Thoracic aorta (tissue), 2 donors: ENCODE measurements around the gene LZTR1. TPM values are rescaled to one million over a fixed set of nuclear protein-coding genes. Genes with fewer than 3 reads are reported as not detected.

Experiments
- ATAC-seq: fragments of 150-250 bp; one replicate; pipeline ENCODE4 v1.8.0; 2017; ENCODE audit warnings: low read depth; ENCODE audit not compliant: insufficient number of reproducible peaks, low FRiP score
- DNase-seq: peaks from one replicate; pipeline ENCODE4 v3.0.0-alpha.2; 2020; ENCODE audit warnings: low spot score
- H3K27ac ChIP-seq, 2 donors: fragments of 200-600 bp; sonication (generic); 1 replicate in 1 of 2; 2 replicates in 1 of 2; pipeline ENCODE4 v1.5.1; 2016; ENCODE audit warnings: mild to moderate bottlenecking in 2 of 2, moderate library complexity in 2 of 2
- H3K27me3 ChIP-seq: fragments of 200-600 bp; sonication (generic); replicated peaks from 2 replicates; pipeline ENCODE4 v1.6.0; 2016; ENCODE audit warnings: mild to moderate bottlenecking; ENCODE audit not compliant: insufficient read depth
- H3K36me3 ChIP-seq: fragments of 200-600 bp; sonication (generic); one replicate; pipeline ENCODE4 v1.5.1; 2016
- H3K4me1 ChIP-seq, 2 donors: fragments of 200-600 bp; sonication (generic); 1 replicate in 1 of 2; 2 replicates in 1 of 2; pipeline versions ENCODE4 v1.5.1 to v1.6.0; 2016; ENCODE audit warnings: low read depth in 2 of 2, mild to moderate bottlenecking in 1 of 2; ENCODE audit not compliant: control insufficient read depth in 1 of 2
- H3K4me3 ChIP-seq: fragments of 200-600 bp; sonication (generic); 2 replicates; pipeline ENCODE4 v1.5.1; 2016; ENCODE audit warnings: mild to moderate bottlenecking
- H3K9me3 ChIP-seq: fragments of 200-600 bp; sonication (generic); 2 replicates; pipeline ENCODE4 v1.5.1; 2016
- CTCF ChIP-seq: fragments of 200-600 bp; sonication (generic); IDR thresholded peaks from one replicate; pipeline ENCODE4 v1.5.1; 2019; ENCODE audit warnings: antibody characterized with exemption
- total RNA-seq, 2 donors: library from RNA; depleted of rRNA; stranded (reverse); fragments of >200 nt; gene quantifications; one replicate each; pipeline versions ENCODE4 v1.1.0 to v1.2.3, GENCODE V29; 2016

LZTR1 gene
- total RNA-seq, 2 donors from 2014 or later: 96.2 to 105 TPM

GRCh38 chr22:20988573-20989322 lies 6.7 kb downstream of the LZTR1 start:
- no peak for DNase-seq

GRCh38 chr22:20989323-20990138 lies 7.4 kb downstream of the LZTR1 start:
- ATAC-seq (no peak), DNase-seq (no peak)
- Histone ChIP-seq H3K27me3 (no peaks in the 10 kb centered on the region), H3K4me3 (no peak overlapping the region), H3K27ac (no peak overlapping the region), H3K36me3 (peaks cover 33% of the 10 kb centered on the region), H3K9me3 (no peaks in the 10 kb centered on the region), H3K4me1 (no peaks in the 10 kb centered on the region)
- no peak for TF ChIP-seq CTCF

More at GRCh38 chr22:20988573-20989322, 6.7 kb downstream of the LZTR1 start:
- ATAC-seq: no peak
- peaks cover 28% of the 10 kb centered on the region for H3K36me3 ChIP-seq
- peaks cover 0 to 1% of the 10 kb centered on the region in 2 donors for H3K4me1 ChIP-seq
- no peak overlapping the region for H3K4me3 ChIP-seq
- no peak for TF ChIP-seq CTCF
- H3K27me3 ChIP-seq: no peaks in the 10 kb centered on the region
- H3K27ac ChIP-seq: no peak overlapping the region
- no peaks in the 10 kb centered on the region for H3K9me3 ChIP-seq

GRCh38 chr22:20990184-20991180 lies 8.4 kb downstream of the LZTR1 start:
- DNase-seq (no peak), ATAC-seq (no peak)
- no peaks in the 10 kb centered on the region for H3K4me1 ChIP-seq
- peaks cover 39% of the 10 kb centered on the region for H3K36me3 ChIP-seq
- no peaks in the 10 kb centered on the region for H3K9me3 ChIP-seq
- no peak for TF ChIP-seq CTCF
- H3K27me3 ChIP-seq: no peaks in the 10 kb centered on the region
- no peak overlapping the region for H3K4me3 ChIP-seq
- H3K27ac ChIP-seq: no peak overlapping the region

- Histone ChIP-seq H3K4me3 (no peak overlapping the region), H3K27me3 (no peaks in the 10 kb centered on the region), H3K27ac (no peak overlapping the region), H3K4me1 (no peaks in the 10 kb centered on the region), H3K9me3 (no peaks in the 10 kb centered on the region), H3K36me3 (peaks cover 44% of the 10 kb centered on the region)
- no peak for ATAC-seq
- no peak for DNase-seq
- TF ChIP-seq CTCF: no peak
Observed at GRCh38 chr22:20991252-20992055, 9.4 kb downstream of the LZTR1 start.
